Measurements from ENCODE around the gene EP400.

The EP400 gene

DNA sequence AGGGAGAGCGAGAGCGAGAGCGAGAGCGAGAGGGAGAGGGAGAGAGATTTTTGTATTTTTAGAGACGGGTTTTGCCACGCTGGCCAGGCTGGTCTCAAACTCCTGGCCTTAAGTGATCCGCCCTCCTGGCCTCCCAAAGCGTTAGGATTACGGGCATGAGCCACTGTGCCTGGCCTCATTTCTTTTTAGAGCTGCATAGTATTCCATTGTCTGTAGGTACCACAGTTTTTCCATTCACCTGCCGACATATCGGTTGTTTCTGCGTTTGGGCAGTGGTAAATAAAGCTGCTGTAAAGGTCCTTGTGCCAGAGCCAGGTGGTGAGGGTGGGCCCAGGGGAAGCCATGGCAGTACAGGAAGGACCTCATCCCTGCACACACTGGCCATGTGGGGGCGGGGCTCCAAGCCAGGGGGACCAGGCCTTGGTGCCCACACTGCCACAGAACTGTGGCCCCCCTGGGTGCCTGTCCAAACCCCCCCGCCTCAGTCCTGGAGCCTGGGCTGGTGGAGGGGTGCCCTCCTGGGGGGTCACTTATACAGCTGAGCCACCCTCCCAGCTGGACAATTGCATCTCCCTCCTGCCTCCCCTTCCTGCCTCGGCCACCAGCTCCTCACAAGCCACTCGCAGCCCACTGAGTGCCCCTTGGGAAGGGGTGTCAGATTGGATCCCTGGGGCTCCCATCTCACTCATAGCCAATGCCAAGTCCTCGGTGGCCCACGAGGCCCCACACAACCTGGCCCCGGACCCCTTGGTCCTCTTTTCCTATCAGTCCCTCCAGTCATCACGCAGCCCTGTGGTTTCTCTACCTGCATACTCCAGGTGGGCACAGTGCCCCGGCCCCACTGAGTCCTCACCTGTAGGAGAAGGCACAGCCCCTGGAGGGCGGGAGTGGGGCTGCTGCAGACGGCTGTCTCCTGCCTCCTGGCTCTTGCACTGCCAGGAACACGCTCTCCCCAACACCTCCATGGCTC lies 22.3 kb upstream of the EP400 start:
- DNase-seq (ENCODE audit: low read depth, low spot score): no peak

DNA sequence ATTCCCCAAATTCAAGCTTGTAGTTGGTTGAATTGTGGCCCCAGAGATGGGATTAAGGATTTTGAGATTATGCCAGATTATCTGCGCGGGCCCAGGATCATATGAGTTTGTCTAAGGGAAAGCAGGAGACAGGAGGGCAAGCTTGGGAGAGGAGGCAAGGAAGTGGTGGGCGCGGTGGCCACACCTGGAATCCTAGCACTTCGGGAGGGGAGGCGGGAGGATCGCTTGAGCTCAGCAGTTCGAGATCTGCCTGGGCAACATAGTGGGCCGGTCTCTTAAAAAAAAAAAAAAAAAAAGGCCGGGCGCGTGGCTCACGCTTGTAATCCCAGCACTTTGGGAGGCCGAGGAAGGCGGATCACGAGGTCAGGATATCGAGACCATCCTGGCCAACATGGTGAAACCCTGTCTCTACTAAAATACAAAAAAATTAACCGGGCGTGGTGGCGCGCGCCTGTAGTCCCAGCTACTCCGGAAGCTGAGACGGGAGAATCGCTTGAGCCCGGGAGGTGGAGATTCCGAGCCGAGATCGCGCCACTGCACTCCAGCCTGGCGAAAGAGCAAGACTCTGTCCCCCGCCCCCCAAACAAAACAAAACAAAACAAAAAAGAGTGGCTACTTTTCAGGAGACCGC lies 21.5 kb upstream of the EP400 start:
- DNase-seq (ENCODE audit: low read depth, low spot score): no peak

DNA sequence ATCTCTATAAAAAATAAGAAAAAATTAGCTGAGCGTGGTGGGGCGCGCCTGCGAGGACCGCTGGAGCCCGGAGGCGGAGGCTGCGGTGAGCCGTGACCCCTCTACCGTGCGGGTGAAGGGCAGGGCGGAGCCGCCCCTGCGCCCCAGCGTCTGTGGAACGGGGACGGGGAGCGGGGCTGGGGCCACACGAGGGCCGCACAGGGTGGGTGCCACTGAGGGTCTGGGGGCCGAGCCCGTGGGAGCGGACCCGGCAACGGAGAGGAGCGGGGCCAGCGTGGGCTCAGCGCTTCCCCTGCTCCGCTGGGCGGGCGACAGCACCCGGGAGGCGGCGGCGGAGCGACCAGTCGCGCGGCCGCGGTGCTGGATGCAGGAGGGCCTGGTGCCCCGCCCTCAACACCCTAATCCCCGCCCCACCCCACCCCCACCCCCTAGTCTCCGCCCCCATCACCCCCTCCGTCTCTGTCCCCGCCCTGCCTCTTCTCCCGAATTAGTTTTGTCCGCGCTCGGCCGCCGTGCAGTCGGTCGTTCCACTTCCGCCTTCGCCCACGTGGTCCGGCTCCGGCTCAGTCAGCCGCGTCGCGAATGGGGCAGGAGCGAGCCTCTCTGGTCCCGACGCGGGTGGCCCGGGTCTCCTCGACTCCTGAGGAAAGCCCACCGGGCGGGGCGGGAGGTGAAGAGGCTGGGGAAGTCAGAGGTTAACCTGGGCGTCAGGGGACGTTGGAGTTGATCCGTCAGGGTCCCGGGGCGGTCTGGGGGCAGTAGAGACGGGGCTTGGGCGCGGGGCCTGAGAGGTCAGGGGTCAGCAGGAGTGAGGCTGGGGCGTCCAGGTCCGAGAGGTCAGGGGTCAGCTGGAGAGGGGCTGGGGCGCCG lies 20.8 kb upstream of the EP400 start, which contains the start of gene PUS1:
Gene PUS1 (plus strand): TSS at position 566 of the 870 bp plus-strand sequence. CDS start 447 bp downstream, outside the sequence.
- DNase-seq (ENCODE audit: low read depth, low spot score): peak; percentile 91

DNA sequence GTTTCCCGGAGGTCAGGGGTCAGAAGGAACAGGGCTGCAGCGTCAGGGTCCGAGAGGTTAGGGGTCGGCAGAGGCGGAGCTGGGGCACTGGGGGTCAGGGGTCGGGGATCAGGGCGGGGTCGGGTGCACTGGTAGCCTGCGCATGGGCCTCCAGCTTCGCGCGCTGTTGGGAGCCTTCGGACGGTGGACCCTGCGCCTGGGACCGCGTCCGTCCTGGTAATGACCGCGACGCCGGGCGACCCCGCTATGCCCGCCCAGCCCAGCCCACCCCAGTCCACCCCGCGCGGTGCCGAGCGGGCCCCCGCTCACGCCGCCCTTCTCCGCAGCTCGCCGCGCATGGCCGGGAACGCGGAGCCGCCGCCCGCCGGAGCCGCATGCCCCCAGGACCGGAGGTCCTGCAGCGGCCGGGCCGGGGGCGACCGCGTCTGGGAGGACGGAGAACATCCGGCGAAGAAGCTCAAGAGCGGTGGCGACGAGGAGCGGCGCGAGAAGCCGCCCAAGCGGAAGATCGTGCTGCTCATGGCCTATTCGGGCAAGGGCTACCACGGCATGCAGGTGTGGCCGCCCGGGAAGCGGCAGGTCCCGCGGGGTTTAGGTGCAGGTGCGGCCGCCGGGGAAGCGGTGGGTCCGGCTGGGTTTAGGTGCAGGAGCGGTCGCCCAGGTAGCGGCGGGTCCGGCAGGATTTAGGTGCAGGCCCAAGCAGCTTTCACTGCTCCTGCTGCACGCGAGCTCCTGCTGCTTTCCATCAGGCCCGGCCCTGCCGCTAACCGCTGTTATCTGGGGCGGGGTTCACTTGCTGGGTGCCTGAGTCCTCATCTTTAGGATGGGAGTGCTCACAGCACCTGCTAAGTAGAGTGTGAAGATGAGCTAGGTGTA lies 19.9 kb upstream of the EP400 start:
- DNase-seq (ENCODE audit: low read depth, low spot score): no peak

DNA sequence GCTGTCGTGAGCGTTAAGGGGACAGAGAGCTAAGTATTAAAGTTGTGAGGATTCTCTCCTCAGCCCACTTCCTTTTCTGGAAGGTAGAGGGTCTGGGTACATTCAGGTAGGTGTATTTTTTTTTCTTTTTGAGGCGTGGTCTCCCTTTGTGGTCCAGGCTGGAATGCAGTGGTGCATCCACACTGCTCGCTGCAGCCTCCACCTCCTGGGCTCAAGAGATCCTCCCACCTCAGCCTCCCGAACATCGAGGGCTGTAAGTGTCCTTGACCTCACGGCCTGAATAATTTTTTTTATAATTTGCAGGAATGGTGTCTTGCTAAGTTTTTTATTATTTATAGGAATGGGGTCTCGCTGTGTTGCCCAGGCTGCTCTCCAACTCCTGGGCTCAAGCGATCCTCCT lies 19.2 kb upstream of the EP400 start:
- no peak for DNase-seq (ENCODE audit: low read depth, low spot score)

DNA sequence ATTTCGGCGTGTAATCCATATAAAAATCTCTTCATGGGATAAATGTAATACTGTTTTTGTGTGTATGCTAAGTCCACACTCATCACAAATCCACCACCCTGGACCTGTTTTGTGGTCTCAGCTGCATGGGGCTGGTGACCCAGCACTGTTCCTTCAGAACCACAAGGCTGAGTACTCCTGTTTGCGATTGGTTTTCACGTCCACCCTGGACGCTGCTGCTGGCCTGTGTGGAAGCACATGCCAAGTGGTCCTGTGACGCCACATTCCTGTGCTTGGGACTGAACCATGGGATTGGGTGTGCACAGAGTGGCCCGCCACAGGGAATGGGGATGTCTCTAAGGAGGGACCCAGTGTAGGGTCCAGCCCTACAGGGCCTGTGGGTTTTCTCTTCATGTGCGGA lies 16.4 kb upstream of the EP400 start:
- no peak for DNase-seq (ENCODE audit: low read depth, low spot score)

DNA sequence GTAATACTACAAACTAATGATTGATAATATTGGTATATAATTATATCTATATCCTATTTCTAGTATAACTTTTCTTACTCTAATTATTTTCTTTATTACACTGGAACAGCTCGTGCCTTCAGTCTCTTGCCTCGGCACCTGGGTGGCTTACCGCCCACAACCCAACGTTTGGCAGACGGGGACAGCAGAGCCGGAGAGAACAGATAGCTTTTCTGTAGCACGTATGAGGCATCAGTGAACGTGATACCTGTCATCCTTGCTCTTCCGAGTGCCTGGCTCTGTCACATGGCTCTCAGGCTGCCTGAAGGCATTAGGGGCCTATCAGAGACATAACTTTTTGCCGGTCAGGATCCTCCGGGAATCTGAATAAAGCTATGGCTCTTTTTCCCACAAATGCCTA lies 15.2 kb upstream of the EP400 start:
- no peak for DNase-seq (ENCODE audit: low read depth, low spot score)

DNA sequence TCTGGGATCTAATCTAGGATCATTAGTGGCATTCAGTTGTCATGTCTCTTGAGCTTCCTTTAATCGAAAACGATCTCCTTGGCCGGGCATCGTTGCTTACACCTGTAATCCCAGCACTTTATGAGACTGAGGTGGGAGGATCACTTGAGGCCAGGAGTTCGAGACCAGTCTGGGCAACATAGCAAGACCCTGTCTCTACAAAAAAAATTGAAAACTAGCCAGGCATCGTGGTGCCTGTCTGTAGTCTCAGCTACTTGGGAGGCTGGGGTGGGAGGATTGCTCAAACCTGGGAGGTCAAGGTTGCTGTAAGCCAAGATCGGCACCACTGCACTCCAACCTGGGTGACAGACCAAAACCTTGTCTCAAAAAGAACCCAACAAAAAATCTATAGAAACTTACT lies 11.7 kb upstream of the EP400 start:
- DNase-seq (ENCODE audit: low read depth, low spot score): no peak

DNA sequence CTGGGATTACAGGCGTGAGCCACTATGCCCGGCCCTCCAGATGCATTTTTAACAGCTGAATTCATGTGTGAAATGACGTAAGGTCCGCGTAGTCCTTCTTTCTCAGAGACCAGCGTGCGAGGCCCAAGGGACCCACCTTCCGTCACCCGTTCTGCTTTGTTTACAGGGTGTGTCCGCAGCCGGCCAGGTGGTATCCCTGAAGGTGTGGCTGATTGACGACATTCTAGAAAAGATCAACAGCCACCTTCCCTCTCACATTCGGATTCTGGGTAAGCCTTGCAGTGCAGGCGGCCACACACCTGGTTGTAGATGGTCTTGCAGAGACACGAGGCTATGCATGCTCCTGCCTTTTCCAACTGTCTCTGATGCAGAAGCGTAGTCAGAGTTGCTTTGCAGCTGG lies 10.7 kb upstream of the EP400 start:
- DNase-seq (ENCODE audit: low read depth, low spot score): no peak

DNA sequence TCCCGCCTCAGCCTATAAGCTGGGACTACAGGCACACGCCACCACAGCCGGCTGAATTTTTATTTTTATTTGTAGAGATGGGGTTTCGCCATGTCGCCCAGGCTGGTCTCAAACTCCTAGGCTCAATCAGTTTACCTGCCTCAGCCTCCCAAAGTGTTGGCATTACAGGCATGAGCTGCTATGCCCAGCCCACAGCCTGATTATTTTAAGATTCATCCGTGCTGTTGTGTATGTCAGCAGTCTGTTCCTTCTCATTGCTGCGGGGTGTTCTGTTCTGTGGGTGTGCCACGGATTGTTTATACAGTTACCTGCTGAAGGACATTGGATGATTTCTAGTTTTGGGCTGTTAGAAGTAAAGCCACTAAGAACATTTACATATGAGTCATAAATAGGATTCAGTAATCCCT lies 9.6 kb upstream of the EP400 start:
- DNase-seq (ENCODE audit: low read depth, low spot score): no peak

DNA sequence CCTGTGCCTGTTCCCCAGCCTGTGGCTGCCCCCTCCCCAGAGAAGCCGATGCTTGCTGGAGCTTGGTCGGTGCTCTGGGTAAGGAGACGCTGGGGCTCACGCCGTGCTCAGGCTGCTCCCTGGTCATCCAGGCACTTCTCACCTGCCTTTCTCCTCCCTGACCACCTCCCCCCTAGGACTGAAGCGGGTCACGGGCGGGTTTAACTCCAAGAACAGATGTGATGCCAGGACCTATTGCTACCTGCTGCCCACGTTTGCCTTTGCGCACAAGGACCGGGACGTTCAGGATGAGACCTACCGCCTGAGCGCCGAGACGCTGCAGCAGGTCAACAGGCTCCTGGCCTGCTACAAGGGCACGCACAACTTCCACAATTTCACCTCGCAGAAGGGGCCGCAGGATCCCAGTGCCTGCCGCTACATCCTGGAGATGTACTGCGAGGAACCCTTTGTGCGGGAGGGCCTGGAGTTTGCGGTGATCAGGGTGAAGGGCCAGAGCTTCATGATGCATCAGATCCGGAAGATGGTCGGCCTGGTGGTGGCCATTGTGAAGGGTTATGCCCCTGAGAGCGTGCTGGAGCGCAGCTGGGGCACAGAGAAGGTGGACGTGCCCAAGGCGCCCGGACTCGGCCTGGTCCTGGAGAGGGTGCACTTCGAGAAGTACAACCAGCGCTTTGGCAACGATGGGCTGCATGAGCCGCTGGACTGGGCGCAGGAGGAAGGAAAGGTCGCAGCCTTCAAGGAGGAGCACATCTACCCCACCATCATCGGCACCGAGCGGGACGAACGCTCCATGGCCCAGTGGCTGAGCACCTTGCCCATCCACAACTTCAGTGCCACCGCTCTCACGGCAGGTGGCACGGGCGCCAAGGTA lies 8.4 kb upstream of the EP400 start:
- DNase-seq (ENCODE audit: low read depth, low spot score): no peak

DNA sequence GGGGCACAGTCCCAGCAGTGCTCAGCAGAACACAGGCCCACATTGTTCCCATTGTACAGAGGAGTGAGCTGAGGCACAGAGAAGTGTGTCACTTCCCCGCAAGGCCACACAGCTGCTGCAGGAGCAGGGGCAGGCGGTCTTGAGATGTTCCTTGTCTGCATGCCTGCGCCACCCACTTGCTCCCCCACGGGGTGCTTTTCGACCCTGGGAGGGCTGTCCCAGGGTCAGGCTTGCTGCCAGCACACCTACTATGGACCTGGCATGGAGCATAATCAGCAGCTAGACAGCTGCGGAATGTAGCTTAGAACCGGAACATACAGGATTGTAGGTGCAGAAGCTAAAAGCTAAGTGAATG lies 7.8 kb upstream of the EP400 start:
- no peak for DNase-seq (ENCODE audit: low read depth, low spot score)

DNA sequence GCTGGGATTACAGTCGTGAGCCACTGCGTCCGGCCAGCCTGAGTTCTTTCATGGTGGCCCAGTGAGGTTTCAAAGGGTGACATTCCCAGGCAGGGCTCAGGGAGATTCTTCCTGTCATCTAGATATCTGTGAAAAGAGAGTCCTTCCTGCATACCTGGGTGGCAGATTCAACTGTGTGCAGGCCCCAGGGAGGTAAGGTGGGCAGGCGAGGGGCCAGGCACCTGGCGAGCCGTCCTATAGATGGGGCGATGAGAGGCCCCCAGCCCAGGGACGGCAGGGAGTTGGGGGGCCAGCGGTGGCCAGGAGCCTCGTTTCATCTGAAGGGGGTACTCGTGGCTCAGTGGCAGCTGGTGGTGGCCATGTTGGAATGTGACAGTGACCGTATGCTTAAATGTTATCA lies 7.1 kb upstream of the EP400 start:
- DNase-seq (ENCODE audit: low read depth, low spot score): no peak

DNA sequence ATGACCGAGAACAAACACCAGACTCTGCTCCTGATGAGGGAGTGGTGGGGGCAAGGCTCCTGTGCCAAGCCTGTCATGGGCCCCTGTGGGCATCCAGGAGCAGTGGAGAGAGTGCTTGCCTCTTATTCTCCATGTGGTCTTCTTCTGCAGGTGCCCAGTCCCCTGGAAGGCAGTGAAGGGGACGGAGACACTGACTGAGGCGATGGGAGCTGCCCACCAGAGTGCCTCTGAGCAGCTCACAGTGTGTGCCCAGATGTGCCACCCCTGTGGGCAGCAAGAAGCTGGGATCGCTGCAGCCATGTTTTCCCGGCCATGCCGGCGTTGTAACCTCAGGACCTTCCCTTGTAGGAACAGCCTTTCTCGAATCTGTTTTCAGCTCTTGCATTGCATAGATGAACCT lies 6.4 kb upstream of the EP400 start:
- no peak for DNase-seq (ENCODE audit: low read depth, low spot score)

DNA sequence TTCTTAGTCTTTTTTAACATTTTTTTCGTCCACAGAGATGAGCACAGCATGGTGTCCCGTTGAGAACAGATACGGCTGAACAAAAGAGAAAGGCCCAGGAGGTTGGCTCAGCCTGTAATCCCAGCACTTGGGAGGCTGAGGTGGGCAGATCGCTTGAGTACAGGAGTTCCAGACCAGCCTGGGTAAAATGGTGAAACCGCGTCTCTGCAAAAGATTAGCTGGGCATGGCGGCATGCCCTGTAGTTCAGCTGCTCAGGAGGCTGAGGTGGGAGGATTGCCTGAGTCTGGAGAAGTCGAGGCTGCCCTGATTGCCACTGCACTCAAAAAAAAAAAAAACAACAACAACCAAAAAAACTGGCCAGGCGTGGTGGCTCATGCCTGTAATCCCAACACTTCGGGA lies 5.9 kb upstream of the EP400 start:
- no peak for DNase-seq (ENCODE audit: low read depth, low spot score)

DNA sequence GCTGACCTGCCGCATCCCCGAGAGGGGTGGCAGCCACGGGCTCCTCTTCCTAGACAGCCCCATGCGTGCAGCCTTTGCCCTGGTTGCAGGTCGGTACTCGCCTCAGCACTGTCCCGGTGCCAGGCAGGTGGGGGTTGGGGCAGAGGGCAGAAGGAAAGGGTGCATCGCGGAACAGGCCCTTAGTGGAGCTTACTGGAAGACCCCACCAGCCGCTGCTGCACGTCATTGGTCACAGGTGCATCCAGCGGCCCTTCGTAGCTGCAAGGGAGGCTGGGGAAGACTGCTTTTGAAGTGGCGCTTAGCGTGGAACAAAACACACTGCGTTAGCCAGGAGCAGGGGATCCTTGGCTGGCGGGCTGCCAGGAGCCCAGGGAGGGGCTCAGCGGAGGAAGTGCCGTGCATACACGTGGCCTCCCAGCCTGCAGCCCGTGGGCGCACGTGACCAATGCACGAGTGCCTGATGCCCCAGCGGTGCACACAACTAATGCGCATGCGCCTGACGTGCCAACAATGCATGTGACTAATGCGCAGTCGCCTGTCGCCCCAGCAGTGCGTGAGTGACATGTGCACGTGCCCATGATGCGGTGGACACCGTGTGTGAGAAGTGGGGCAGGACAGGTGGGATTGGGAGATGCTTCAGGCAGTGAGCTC lies 5.0 kb upstream of the EP400 start:
- DNase-seq (ENCODE audit: low read depth, low spot score): no peak

DNA sequence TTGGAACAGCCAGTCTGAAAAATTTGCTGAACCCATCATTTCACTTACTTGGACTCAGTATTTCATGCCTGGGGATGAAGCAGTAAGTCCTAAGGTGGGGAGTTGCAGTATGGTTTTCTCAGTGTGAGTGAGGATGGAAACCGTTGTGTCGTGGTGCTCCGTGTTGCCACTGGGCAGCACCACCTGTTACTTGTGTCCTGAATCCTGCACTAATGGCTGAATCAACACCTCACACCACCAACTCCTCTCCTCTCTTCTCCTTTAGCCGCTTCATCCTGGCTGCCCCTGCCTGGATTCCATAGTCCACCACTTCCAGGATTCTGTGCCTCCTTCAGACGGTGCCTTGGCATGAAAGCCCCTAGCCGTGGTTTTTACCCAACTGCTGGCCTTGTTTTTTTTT lies 3.0 kb upstream of the EP400 start:
- no peak for DNase-seq (ENCODE audit: low read depth, low spot score)

DNA sequence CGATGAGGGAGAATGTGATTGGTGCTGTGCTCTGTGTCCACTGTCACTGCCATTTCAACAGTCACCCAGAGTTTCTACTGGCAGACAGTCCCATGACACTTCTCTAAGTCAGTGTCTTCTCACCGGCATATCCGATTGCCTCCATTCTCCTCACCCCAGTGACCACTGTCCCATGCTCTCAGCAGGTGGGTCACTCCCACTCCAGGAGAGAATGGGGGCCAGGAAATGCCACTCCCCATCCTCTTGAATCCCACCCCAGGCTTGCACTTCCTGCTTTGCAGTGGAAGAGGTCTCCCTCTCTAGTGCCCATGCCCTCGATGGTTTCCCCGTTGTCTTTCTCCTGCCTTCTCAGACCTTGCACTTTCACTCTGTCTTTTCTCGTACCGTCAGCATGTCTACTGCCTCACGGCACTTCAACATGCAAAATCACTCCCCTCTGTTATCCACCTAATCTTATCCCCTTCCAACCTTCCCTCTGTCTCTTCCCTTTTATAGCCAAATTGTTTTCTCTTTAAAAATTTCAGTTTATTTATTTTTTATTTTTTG lies 2.2 kb upstream of the EP400 start:
- DNase-seq (ENCODE audit: low read depth, low spot score): no peak

DNA sequence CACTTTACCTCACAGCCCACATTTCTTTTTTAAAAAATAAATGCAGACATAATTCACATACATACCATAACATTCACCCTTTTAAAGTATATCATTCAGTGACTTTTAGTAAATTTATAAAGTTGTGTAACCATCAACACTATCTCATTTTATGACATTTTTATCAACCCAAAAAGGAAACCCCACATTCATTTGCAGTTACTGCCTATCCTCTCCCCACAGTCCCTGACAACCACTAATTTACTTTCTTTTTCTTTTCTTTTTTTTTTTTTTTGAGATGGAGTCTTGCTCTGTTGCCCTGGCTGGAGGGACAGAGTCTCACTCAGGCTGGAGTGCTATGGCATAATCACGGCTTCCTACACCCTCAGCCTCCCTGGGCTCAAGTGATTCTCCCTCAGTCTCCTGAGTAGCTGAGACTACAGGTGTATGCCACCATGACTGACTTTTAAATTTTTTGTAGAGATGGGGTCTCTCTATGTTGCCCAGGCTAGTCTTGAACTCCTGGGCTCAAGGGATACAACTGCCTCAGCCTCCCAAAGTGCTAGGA lies 1.5 kb upstream of the EP400 start:
- no peak for DNase-seq (ENCODE audit: low read depth, low spot score)
